WTC11 (cell line): ENCODE data around the gene RSRC1.

Source experiments
- ELF4 ChIP-seq: sonication (generic); formaldehyde crosslinking; IDR thresholded peaks from 2 replicates; pipeline ENCODE4 v1.8.1; 2022; ENCODE audit warnings: low read depth, mild to moderate bottlenecking, moderate library complexity, missing genetic modification reagents
- TF ChIP-seq, protein P1 (sequence below): fragments of 200-600 bp; IDR thresholded peaks from 2 replicates; pipeline ENCODE4 v1.8.0; 2022; ENCODE audit warnings: antibody characterized with exemption

DNA sequence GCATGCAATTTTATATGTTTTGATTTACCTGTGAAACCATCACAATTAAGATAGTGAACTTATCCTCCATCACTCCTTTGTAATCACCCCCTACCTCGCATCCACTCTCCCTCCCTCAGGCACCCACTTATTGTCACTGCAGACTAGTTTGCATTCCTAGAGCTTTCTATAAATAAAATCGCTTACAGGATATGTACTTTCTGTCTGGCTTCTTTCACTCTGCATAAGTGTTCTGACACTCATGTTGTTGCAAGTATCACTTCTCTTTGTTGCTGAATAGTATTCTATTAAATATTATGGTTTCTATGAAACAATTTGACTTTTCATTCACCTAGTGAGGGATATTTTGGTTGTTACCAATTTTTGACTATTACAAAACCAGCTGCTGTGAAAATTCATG, 139.3 kb downstream of the RSRC1 start:
- no peak for TF ChIP-seq ELF4 (CRISPR knock-in tag)
- TF ChIP-seq, protein P1, sequence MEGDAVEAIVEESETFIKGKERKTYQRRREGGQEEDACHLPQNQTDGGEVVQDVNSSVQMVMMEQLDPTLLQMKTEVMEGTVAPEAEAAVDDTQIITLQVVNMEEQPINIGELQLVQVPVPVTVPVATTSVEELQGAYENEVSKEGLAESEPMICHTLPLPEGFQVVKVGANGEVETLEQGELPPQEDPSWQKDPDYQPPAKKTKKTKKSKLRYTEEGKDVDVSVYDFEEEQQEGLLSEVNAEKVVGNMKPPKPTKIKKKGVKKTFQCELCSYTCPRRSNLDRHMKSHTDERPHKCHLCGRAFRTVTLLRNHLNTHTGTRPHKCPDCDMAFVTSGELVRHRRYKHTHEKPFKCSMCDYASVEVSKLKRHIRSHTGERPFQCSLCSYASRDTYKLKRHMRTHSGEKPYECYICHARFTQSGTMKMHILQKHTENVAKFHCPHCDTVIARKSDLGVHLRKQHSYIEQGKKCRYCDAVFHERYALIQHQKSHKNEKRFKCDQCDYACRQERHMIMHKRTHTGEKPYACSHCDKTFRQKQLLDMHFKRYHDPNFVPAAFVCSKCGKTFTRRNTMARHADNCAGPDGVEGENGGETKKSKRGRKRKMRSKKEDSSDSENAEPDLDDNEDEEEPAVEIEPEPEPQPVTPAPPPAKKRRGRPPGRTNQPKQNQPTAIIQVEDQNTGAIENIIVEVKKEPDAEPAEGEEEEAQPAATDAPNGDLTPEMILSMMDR: no peak
